ENCODE results near the gene KIR2DL3.
"Not testable (repeated sequence)": the region's sequence is repeated elsewhere in the genome, so short reads cannot be mapped to it uniquely, and the experiment has no call there.

Gene KIR2DL3

GRCh38 chr19:54738306-54738705 lies at the start of gene KIR2DL3:
Gene KIR2DL3, plus strand, starts transcription at chr19:54738513. Its CDS starts 33 bp downstream, at chr19:54738546.
- DNase-seq (ENCODE audit: low read depth in 2 of 2), result not testable (repeated sequence)

GRCh38 chr19:54691582-54692297 lies 46.6 kb upstream of the KIR2DL3 start:
- no peak for DNase-seq (ENCODE audit: low read depth in 2 of 2)

GRCh38 chr19:54692298-54692615 lies 46.1 kb upstream of the KIR2DL3 start:
- DNase-seq (ENCODE audit: low read depth in 2 of 2), result no peak

DNA sequence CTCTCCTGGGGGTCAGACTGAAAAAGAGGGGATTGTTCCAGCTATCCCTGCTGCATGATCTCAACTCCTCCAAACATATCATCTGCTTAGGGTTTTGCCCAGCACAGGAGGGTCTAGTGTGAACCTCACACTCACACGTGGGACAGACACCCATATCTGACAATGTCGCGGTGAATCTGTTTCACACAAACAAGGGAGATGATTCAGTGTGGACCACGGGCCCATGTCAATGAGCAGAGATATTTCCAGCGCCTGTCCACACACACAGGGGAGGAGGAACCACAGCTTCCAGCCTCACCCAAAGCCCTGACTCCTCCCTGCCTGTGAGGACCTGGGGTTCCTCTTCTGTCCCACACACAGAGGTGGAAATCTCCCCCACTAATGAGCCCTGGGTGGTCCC lies 43.7 kb upstream of the KIR2DL3 start:
- no peak for DNase-seq (ENCODE audit: low read depth in 2 of 2)

DNA sequence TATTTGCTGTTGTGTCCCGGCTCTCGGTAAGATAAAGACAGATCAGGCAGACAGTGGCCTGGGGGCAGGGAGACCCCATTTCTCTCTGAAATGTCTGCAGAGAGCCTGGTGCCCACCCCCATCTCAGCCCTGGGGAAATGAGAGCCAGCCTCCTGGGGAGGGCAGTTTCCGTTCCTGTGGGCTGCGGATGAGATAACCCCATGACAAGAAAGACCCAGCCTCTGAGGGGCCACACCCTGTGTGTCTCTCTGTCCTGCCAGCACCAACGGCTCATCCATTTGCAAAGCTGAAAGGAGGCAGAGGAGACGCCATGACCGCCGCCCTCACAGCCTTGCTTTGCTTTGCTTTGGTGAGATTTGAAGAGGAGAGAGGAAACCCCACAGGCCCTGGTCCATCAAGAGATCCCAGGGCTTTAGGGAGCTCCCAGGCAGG lies 42.2 kb upstream of the KIR2DL3 start:
- no peak for DNase-seq (ENCODE audit: low read depth in 2 of 2)

GRCh38 chr19:54696766-54697165 lies 41.5 kb upstream of the KIR2DL3 start:
- DNase-seq (ENCODE audit: low read depth in 2 of 2), result no peak

- DNase-seq (ENCODE audit: low read depth in 2 of 2), result not testable (repeated sequence)
Observed at GRCh38 chr19:54697716-54698115, 40.6 kb upstream of the KIR2DL3 start.

- no peak for DNase-seq (ENCODE audit: low read depth in 2 of 2)
Observed at GRCh38 chr19:54704928-54705327, 33.4 kb upstream of the KIR2DL3 start.

- no peak for DNase-seq (ENCODE audit: low read depth in 2 of 2)
Observed at GRCh38 chr19:54707962-54708361, 30.4 kb upstream of the KIR2DL3 start.

GRCh38 chr19:54708781-54709180 lies 29.5 kb upstream of the KIR2DL3 start:
- no peak for DNase-seq (ENCODE audit: low read depth in 2 of 2)

GRCh38 chr19:54709212-54709948 lies 28.9 kb upstream of the KIR2DL3 start:
- no peak for DNase-seq (ENCODE audit: low read depth in 2 of 2)

DNA sequence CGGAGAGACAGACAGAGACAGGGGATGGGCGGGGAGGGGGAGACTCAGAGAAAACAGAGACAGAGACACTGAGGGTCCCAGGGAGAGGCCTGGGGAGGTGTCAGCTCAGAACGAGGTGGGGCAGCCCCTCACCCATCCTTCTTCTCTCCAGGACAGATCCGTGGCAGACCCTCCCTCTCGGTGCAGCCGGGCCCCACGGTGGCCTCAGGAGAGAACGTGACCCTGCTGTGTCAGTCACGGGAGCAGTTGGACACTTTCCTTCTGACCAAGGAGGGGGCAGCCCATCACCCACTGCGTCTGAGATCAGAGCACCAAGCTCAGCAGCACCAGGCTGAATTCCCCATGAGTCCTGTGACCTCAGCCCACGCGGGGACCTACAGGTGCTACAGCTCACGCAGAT lies 28.4 kb upstream of the KIR2DL3 start:
- not testable (repeated sequence) for DNase-seq (ENCODE audit: low read depth in 2 of 2)

- DNase-seq (ENCODE audit: low read depth in 2 of 2), result no peak
Observed at GRCh38 chr19:54724142-54724541, 14.2 kb upstream of the KIR2DL3 start, which contains the start of gene KIR3DL3. Gene KIR3DL3, plus strand, starts transcription at chr19:54724442. Its CDS starts 55 bp downstream, at chr19:54724497.

- no peak for DNase-seq (ENCODE audit: low read depth in 2 of 2)
Observed at GRCh38 chr19:54724644-54725043, 13.7 kb upstream of the KIR2DL3 start.

DNA sequence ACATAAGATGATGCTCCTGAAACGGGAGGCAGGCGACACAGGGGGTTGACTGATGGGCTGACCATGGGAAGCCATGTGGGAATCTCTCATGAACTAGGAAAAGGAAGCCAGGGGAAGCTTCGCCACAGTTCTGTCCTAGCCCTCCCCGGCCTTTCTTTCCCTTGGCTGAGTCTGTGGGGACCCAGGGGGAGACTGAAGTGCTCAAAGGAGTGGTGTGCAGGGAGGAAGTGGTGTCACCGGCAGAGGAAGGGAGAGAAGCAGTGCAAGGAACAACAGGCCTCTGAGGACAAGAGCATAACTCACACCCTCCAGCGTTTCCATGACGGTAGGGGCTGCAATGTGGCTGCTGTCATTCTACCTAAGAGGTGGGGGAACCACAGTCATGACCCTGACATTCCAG lies 13.0 kb upstream of the KIR2DL3 start:
- DNase-seq (ENCODE audit: low read depth in 2 of 2), result no peak

DNA sequence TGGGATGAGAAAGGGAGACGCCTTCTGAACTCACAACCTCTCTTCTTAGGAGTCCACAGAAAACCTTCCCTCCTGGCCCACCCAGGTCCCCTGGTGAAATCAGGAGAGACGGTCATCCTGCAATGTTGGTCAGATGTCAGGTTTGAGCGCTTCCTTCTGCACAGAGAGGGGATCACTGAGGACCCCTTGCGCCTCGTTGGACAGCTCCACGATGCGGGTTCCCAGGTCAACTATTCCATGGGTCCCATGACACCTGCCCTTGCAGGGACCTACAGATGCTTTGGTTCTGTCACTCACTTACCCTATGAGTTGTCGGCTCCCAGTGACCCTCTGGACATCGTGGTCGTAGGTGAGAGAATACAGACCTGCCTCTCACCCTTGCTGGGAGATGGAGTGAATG lies 10.8 kb upstream of the KIR2DL3 start:
- DNase-seq (ENCODE audit: low read depth in 2 of 2), result no peak

- no peak for DNase-seq (ENCODE audit: low read depth in 2 of 2)
Observed at GRCh38 chr19:54728167-54728566, 10.1 kb upstream of the KIR2DL3 start.

GRCh38 chr19:54729416-54730188 lies 8.7 kb upstream of the KIR2DL3 start:
- no peak for DNase-seq (ENCODE audit: low read depth in 2 of 2)

- no peak for DNase-seq (ENCODE audit: low read depth in 2 of 2)
Observed at GRCh38 chr19:54731191-54731590, 7.1 kb upstream of the KIR2DL3 start.

DNA sequence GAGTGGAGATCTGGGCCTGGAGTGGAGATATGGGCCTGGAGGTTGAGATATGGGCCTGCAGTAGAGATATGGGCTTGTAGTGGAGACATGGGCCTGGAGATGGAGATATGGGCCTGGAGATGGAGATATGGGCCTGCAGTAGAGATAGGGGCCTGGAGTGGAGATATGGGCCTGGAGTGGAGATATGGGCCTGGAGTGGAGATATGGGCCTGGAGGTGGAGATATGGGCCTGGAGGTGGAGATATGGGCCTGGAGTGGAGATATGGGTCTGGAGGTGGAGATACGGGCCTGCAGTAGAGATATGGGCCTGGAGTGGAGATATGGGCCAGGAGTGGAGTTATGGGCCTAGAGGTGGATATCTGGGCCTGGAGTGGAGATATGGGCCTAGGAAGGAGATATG lies 402 bp downstream of the KIR2DL3 start:
- DNase-seq (ENCODE audit: low read depth in 2 of 2), result no peak

- no peak for DNase-seq (ENCODE audit: low read depth in 2 of 2)
Observed at GRCh38 chr19:54739587-54740497, 1.5 kb downstream of the KIR2DL3 start.

Measured in stimulated activated CD8-positive, alpha-beta memory T cell treated with anti-CD3 and anti-CD28 coated beads, Interleukin-2, amount 100 ng/mL, for 1 hour (primary cell).